Measurements from ENCODE around the gene ZC3HAV1.

DNA sequence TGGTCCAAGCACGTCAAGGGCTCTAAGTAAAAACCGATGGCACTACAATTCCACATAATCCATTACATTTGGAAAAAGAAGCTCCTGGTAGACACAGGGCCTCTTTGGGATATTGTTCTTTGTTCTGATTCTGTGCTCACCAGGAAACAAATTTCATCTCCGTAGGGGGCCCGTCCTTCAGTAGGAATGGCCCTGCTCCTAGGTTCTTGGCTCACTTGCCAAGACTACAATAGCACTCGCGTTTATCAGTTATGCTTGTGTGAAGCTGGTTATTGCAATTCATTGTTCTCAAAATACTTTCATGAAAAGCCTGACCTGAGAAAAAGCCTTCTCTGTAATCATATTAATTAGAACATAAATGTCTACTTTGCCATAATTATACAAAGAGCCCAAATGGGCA, 63.4 kb downstream of the ZC3HAV1 start:
- TF ChIP-seq POLR2A (IDR thresholded peaks at IDR 0.05; ENCODE audit: extremely low read depth, insufficient read length) (no peak), CTCF (IDR thresholded peaks at IDR 0.05; ENCODE audit: low read depth, low read length) (no peak)

All from NB4 (cell line).